Measurements from ENCODE around the gene FAHD2B. TPM values are rescaled to one million over a fixed set of nuclear protein-coding genes. Genes with fewer than 3 reads are reported as not detected.
"Not testable (repeated sequence)": the region's sequence is repeated elsewhere in the genome, so short reads cannot be mapped to it uniquely, and the experiment has no call there.

The FAHD2B gene, protein sequence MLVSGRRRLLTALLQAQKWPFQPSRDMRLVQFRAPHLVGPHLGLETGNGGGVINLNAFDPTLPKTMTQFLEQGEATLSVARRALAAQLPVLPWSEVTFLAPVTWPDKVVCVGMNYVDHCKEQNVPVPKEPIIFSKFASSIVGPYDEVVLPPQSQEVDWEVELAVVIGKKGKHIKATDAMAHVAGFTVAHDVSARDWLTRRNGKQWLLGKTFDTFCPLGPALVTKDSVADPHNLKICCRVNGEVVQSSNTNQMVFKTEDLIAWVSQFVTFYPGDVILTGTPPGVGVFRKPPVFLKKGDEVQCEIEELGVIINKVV
- total RNA-seq, result 10 to 100 TPM; 26.1 to 28.1 TPM

DNA sequence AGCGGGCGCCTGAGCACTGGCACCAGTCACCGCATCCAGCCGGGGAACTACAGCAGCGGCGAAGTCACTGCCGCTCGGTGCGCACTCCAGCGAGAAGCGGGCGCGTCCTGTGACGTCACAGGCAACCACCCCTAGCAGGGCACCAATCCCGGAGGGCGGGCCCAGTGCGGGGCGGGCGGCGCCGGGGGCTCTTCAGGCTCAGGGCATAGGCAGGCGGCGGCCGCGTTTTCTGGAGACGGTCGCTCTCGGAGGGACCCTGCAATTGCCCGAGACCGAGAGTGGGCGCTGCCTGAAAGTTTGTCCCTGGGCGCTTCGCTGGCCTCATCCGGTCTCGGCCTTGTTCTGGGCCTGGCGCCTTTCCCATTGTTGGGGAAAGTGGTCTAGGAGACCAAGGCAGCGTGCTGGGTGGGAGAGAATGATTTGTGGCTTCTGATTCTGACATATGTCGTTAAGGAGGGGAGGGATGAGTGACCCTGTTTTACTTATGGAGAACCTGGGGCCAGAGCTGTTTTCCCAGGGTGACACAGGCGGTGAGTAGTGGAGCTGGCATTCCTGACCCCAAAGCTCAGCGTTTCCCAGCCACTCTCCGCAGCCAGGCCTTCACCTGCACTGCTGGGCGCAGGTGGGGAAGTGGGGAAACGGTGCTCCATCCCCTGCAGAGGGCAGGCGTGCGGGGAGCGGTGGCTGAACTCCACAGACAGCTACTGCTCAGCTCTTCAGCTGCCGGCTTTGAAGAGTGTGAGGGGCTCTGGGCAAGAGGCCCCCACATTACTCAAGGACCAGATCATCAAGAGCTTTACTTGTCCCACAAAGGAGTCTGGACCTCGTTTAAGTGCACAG, at the start of gene FAHD2B:
FAHD2B (minus strand) TSS at position 111 of the 840 bp plus-strand sequence. CDS start 3,176 bp downstream, outside the sequence.
- H3K9me3 Mint-ChIP-seq, result not testable (repeated sequence)
- intact Hi-C loops (cut with micrococcal nuclease), result loop anchor here (5.0 kb wide), 1 partner anchor 133 kb away; no protein-coding TSS in a partner anchor

GRCh38 chr2:97144016-97144415, 49.3 kb upstream of the FAHD2B start:
- peaks cover 17% of the 10 kb centered on the region for H3K36me3 Mint-ChIP-seq (ENCODE audit: low read depth)
- DNase-seq; CTCF ChIA-PET; H3K9me3 Mint-ChIP-seq; intact Hi-C loops (cut with micrococcal nuclease); H3K4me3 Mint-ChIP-seq; H3K27ac Mint-ChIP-seq; H3K4me1 Mint-ChIP-seq (ENCODE audit: low read depth); H3K27me3 Mint-ChIP-seq (ENCODE audit: low read depth): not testable (repeated sequence)

More for the DNA sequence above, at the start of gene FAHD2B:
- H3K27ac Mint-ChIP-seq; H3K36me3 Mint-ChIP-seq (ENCODE audit: low read depth); H3K27me3 Mint-ChIP-seq (ENCODE audit: low read depth): not testable (repeated sequence)
- CTCF ChIA-PET, result interaction anchor here (1.0 kb wide), 1 partner anchor 18 kb away, joined by 4 read pairs; the partner anchor contains the start of gene ANKRD36
- Mint-ChIP-seq H3K4me1 (ENCODE audit: low read depth) (peaks cover 14% of the 10 kb centered on the region), H3K4me3 (peak within 1 kb of the TSS; percentile 70)
- peak; percentile 92 for DNase-seq

- H3K9me3 Mint-ChIP-seq; H3K27ac Mint-ChIP-seq; CTCF ChIA-PET; DNase-seq; H3K4me3 Mint-ChIP-seq; intact Hi-C loops (cut with micrococcal nuclease); H3K27me3 Mint-ChIP-seq (ENCODE audit: low read depth); H3K4me1 Mint-ChIP-seq (ENCODE audit: low read depth): not testable (repeated sequence)
- peaks cover 16% of the 10 kb centered on the region for H3K36me3 Mint-ChIP-seq (ENCODE audit: low read depth)
These were observed 34.4 kb upstream of the FAHD2B start for GRCh38 chr2:97129090-97129489.

- CTCF ChIA-PET, result interaction anchor here (1.2 to 2.4 kb wide), 3 partner anchors 98 to 304 kb away, joined by 3 to 25 read pairs (median 6); partner anchors contain the start of gene ANKRD39
- DNase-seq, result not testable (repeated sequence)
- H3K27ac Mint-ChIP-seq, result peak overlapping the region; percentile 98
These were observed 19.2 kb upstream of the FAHD2B start for GRCh38 chr2:97113882-97114255.

GRCh38 chr2:97113050-97113881, 18.6 kb upstream of the FAHD2B start, which contains the start of gene ANKRD36:
Gene ANKRD36 (plus strand): TSS chr2:97113153. CDS start chr2:97113740, 587 bp downstream.
- Mint-ChIP-seq H3K4me3 (peak within 1 kb of the TSS; percentile 97), H3K27ac (peak within 1 kb of the TSS; percentile 98)
- peak; percentile 89 for DNase-seq
- H3K27me3 Mint-ChIP-seq (ENCODE audit: low read depth); H3K4me1 Mint-ChIP-seq (ENCODE audit: low read depth); H3K36me3 Mint-ChIP-seq (ENCODE audit: low read depth); H3K9me3 Mint-ChIP-seq: not testable (repeated sequence)
- intact Hi-C loops (cut with micrococcal nuclease), result loop anchor here (2.0 to 5.0 kb wide), 2 partner anchors 296 to 351 kb away; partner anchors contain the start of genes CNNM3 and CNNM4
- CTCF ChIA-PET, result interaction anchor here (0.6 to 2.4 kb wide), 10 partner anchors 18 to 304 kb away, joined by 3 to 25 read pairs (median 4); partner anchors contain the start of gene ANKRD39

More at GRCh38 chr2:97113882-97114255, 19.2 kb upstream of the FAHD2B start:
- H3K9me3 Mint-ChIP-seq; H3K4me1 Mint-ChIP-seq (ENCODE audit: low read depth); H3K36me3 Mint-ChIP-seq (ENCODE audit: low read depth); H3K27me3 Mint-ChIP-seq (ENCODE audit: low read depth): not testable (repeated sequence)
- intact Hi-C loops (cut with micrococcal nuclease), result loop anchor here (2.0 to 5.0 kb wide), 2 partner anchors 297 to 352 kb away; partner anchors contain the start of genes CNNM3 and CNNM4
- H3K4me3 Mint-ChIP-seq, result peak overlapping the region; percentile 97

DNA sequence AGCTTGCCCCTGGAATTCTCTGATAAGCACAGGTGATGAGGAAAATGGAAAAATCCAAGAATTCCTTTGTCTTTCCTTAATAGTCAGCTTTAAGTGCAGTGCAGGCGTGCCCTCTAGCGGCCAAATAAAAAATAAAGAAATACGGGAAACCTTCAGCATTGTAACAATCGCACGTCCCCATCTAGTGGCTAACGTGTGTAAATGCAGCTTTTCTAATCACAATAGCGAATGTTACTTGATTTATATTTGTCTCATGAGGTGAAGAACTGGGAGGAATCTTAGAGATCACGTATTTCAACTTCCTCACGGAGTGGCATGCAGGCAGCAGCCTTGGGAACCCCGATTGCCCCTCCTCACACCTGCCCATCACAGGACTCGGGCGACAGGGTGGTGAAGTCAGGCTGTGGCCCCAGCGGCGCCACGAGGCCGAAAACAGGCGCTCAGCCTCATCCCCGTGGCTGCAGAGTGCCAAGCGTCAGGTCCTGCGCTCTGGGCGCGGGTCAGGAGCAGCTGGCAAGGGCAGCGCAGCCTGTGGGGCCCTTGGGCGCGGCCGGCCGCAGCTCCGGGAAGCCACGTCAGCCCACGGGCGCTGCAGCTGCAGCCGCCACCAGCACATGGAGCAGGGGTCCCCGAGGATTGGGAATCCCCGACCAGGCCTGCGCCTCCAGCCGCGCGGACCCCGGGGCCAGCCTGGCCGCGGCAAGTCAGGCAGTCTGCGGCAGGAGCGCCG, 17.8 kb upstream of the FAHD2B start:
- H3K36me3 Mint-ChIP-seq (ENCODE audit: low read depth); H3K4me1 Mint-ChIP-seq (ENCODE audit: low read depth); H3K9me3 Mint-ChIP-seq; H3K27me3 Mint-ChIP-seq (ENCODE audit: low read depth): not testable (repeated sequence)
- CTCF ChIA-PET, result interaction anchor here (0.6 to 2.4 kb wide), 19 partner anchors 17 to 303 kb away, joined by 3 to 25 read pairs (median 4); partner anchors contain the start of gene ANKRD39
- H3K4me3 Mint-ChIP-seq, result peak overlapping the region; percentile 85
- DNase-seq, result peak; percentile 73
- intact Hi-C loops (cut with micrococcal nuclease), result loop anchor here (1.0 to 5.0 kb wide), 5 partner anchors 100 to 350 kb away; partner anchors contain the start of genes ANKRD39, CNNM3 and CNNM4
- H3K27ac Mint-ChIP-seq, result peak overlapping the region; percentile 95

GRCh38 chr2:97111246-97111645, 16.6 kb upstream of the FAHD2B start:
- H3K4me3 Mint-ChIP-seq, result not testable (repeated sequence)
- CTCF ChIA-PET, result interaction anchor here (1.4 to 1.6 kb wide), 3 partner anchors 98 to 259 kb away, joined by 3 to 8 read pairs (median 4); no protein-coding TSS in a partner anchor

GRCh38 chr2:97106878-97107277, 12.2 kb upstream of the FAHD2B start:
- H3K27me3 Mint-ChIP-seq (ENCODE audit: low read depth); CTCF ChIA-PET; intact Hi-C loops (cut with micrococcal nuclease); H3K4me1 Mint-ChIP-seq (ENCODE audit: low read depth); H3K27ac Mint-ChIP-seq; H3K36me3 Mint-ChIP-seq (ENCODE audit: low read depth); DNase-seq; H3K4me3 Mint-ChIP-seq: not testable (repeated sequence)
- H3K9me3 Mint-ChIP-seq, result peaks cover 10% of the 10 kb centered on the region

More at GRCh38 chr2:97111246-97111645, 16.6 kb upstream of the FAHD2B start:
- H3K9me3 Mint-ChIP-seq; H3K27ac Mint-ChIP-seq; DNase-seq; H3K36me3 Mint-ChIP-seq (ENCODE audit: low read depth); H3K27me3 Mint-ChIP-seq (ENCODE audit: low read depth); H3K4me1 Mint-ChIP-seq (ENCODE audit: low read depth): not testable (repeated sequence)
- intact Hi-C loops (cut with micrococcal nuclease), result loop anchor here (5.0 kb wide), 1 partner anchor 349 kb away; the partner anchor contains the start of gene CNNM4

GRCh38 chr2:97098786-97099372, 4.2 kb upstream of the FAHD2B start:
- DNase-seq; H3K27ac Mint-ChIP-seq; H3K36me3 Mint-ChIP-seq (ENCODE audit: low read depth); H3K27me3 Mint-ChIP-seq (ENCODE audit: low read depth); H3K9me3 Mint-ChIP-seq; H3K4me1 Mint-ChIP-seq (ENCODE audit: low read depth); CTCF ChIA-PET; H3K4me3 Mint-ChIP-seq: not testable (repeated sequence)
- intact Hi-C loops (cut with micrococcal nuclease), result loop anchor here (5.0 kb wide), 1 partner anchor 137 kb away; no protein-coding TSS in a partner anchor

DNA sequence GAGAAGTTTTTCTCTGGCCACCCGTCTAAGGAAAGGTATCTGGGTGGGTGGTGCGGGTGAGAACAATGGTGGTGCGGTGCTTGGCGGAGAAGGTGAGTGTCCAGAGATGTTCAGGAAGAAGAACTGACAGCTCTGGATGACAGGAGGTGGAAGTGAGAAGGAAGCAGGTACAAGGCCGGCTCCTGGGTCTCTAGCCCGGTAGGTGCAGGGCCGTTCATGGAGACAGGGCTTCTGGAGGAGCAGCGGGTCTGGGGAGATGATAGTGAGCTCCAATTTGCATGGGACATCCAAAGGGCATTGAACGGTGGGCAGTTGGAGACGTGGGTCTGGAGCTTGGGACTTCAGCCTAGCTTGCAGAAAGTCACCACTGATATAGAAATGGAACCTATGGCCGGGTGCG, 979 bp upstream of the FAHD2B start:
- intact Hi-C loops (cut with micrococcal nuclease), result loop anchor here (5.0 kb wide), 1 partner anchor 133 kb away; no protein-coding TSS in a partner anchor
- CTCF ChIA-PET, result interaction anchor here (1.0 kb wide), 1 partner anchor 17 kb away, joined by 4 read pairs; the partner anchor contains the start of gene ANKRD36

More for the DNA sequence above, 979 bp upstream of the FAHD2B start:
- Mint-ChIP-seq H3K9me3 (no peaks in the 10 kb centered on the region), H3K4me3 (peak overlapping the region; percentile 70), H3K36me3 (ENCODE audit: low read depth) (no peaks in the 10 kb centered on the region), H3K27me3 (ENCODE audit: low read depth) (peaks cover 2% of the 10 kb centered on the region), H3K4me1 (ENCODE audit: low read depth) (peaks cover 14% of the 10 kb centered on the region), H3K27ac (no peak overlapping the region)
- no peak for DNase-seq
